IPS DF 4.7 (cell line): Measurements from ENCODE around the gene UBAC2.
"Not testable (repeated sequence)": the region's sequence is repeated elsewhere in the genome, so short reads cannot be mapped to it uniquely, and the experiment has no call there.

Experiments
- DNase-seq: peaks from one replicate; pipeline ENCODE4 v3.0.0-alpha.2; 2013; ENCODE audit warnings: low spot score; ENCODE audit errors: extremely low read depth

The UBAC2 gene

GRCh38 chr13:99410646-99411475 lies 210.2 kb downstream of the UBAC2 start:
- not testable (repeated sequence) for DNase-seq

DNA sequence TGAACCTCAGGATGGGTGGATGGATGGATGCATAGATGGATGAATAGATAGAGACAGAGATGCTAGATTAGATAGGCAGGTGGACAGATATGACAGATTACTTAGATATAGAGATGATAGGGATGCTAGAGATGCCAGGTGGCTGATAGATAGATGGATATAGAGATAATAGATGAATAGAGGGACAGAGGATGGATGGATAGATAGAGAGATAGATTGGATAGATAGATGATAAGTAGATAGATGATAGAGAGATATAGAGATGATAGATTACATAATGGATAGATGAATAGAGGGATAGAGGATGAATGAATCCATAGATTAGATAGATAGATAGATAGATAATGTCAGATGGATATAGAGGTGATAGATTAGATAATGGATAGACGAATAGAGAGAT lies 212.2 kb downstream of the UBAC2 start:
- no peak for DNase-seq

DNA sequence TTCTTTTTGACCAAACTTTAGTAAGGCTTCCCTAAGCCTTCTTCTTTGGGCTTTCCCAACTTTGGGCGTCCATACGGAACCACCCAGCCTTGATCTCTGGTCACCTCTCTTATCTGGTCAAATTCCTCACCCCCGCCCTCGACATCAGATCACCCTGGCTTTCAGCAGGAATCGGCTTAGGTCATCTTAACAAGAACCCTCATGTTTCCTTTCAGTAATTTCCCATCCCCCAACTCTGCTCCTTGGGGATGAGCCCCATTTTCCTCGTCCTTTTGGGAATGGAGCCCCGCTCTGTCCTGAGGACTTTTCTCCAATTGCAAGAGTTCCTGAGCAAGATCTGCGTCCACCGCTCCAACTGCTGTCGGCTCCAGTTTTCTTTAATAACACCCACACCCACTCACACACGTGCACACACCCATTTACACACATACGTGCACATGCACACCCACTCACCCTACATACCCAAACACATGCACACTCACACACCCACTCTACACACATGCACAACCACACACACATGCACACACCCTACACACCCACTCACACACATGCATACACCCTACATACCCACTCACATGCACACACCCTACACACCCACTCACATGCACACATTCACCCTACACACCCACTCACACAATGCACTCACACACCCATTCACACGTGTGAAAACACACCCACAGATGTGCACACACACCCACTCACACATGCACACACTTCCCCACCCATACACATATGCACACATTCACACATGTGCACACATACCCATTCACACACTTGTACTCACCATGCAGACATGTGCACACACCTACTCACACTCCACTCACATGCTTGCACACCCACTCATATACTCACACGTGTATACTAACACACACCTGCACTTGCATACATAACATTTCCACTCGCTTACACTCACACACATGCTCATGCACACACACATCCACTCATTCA lies 213.7 kb downstream of the UBAC2 start:
- DNase-seq, result no peak

DNA sequence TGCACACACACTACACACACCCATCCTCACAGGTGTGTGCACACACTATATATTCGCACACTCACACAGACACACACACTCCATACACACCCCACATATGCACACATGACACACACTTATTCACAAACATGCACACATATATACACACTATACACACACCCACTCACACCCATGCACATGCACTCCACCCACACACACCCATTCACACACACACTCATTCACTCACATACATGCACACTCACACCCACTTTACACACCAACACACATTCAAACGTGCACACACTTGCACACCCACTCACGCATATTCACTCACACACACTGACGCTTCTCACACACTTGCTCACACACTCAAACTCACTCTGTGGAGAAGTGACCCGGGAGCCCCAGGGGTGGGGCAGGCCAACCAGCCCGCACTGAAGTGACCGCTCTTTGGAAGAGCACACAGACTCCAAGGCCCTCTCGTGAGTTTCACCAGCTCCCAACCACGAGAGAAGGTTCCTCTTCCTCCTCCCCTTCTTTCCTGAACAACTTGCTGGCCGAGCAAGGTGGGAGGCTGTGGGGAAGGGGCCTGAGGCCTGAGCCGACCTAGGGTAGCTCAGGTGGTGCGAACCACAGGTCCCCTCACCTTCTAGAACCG lies 214.5 kb downstream of the UBAC2 start:
- DNase-seq, result no peak

DNA sequence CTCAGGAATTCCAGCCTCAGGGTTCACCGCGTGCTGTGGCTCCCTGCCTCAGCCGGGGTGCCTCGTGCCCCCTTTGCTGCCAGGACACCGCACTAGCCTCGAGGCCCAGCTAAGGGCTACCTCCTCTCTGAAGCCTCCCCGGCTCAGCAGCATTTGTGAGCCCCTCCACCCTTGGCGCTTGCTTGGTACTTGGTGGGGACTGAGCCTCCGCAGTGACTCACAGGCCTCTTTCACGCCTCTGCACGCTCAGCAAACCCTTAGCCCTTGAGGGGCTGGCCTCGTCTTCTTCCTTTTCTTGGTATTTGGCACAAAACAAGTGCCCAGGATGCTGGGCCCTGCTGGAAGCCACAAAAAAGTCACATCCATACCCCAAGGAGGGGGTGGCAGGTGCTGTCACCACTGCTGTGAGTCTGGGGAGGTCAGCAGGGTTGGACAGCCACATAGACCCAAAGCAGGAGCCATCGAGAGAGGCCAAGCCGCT lies 215.2 kb downstream of the UBAC2 start:
- DNase-seq, result no peak

DNA sequence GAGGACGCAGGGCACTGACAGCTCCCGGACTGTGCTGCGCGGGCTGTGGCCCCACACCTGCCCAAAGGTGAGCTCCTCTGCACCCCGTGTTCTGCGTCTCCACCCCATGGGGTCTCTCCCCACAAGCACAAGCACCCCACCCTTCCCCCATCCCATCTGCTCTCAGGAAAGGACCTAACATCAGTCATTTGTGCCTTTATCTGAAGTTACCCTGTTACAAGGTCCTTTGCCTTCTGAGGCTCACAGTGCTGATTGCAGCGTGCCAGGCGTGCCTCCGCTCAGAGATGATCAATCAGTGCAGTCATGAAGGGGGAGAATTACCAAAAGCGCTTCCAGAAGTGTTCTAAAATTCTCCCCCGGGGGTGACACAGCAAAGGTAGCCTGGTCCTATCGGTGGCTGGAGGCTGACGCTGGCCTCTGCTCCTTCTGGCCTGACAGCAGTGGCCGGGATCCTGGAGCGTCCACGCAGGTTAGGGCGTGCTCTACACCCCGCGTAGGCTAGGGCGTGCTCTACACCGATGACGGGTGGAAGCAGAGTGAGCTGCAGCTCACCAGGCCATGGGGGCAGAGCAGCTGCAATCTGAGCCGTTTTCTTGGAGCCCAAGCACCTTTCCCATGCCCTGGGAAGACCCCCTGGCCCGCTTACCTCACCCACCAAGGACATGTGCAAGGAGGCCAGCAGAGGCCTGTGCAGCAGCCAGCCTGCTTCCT lies 215.9 kb downstream of the UBAC2 start:
- DNase-seq, result no peak

- DNase-seq, result no peak
Measured at GRCh38 chr13:99417201-99418102, 216.8 kb downstream of the UBAC2 start.

DNA sequence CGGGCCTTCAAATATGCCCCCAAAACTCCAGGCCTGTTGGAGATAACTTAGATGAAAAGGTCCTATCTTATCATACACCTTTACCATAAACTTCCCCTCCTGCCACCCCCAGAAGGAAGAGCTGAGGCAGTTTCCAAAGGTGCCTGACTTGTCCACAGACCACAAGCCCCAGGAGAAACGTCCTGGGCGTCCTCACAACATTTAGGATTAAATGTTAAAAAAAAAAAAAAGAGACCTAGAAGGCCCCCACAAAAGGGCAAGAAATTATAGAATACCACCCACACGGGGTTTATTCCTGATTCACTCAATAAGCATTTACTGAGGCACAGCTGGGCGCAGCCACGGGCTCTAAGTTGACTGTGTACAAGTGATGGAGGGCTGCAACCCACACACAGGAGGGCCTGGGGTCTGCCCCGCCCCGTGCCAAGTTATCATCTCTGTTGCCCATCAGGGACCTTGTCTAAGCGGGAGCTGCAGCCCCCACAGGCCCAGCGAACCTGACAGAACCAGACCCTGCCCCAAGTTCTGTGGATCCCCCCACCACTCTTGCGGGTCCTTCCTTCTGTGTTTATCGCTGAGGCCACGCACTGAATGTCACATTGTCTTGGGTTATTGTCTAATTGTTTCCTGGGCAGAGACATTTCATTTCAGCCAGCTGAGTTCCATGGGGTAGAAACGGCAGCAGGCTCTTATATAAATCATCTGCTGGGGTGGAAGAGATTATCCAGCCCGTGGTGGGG lies 217.6 kb downstream of the UBAC2 start:
- no peak for DNase-seq

DNA sequence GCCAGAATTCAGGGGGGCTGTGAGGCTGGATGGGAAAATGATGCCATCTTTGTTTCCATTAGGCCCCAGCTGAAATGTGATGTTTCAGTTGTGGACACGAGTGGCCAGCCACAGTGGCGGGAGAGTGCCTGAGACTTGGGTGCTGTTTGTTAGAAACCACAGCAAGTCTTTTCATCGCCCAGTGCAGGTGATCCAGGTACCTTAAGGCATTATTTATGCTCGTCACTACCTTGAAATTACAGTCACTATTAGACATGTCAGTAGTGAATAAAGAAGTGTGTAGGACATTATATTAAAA lies 218.1 kb downstream of the UBAC2 start:
- no peak for DNase-seq

GRCh38 chr13:99419591-99420243 lies 219.1 kb downstream of the UBAC2 start:
- DNase-seq, result no peak

GRCh38 chr13:99421271-99421670 lies 220.6 kb downstream of the UBAC2 start:
- no peak for DNase-seq

DNA sequence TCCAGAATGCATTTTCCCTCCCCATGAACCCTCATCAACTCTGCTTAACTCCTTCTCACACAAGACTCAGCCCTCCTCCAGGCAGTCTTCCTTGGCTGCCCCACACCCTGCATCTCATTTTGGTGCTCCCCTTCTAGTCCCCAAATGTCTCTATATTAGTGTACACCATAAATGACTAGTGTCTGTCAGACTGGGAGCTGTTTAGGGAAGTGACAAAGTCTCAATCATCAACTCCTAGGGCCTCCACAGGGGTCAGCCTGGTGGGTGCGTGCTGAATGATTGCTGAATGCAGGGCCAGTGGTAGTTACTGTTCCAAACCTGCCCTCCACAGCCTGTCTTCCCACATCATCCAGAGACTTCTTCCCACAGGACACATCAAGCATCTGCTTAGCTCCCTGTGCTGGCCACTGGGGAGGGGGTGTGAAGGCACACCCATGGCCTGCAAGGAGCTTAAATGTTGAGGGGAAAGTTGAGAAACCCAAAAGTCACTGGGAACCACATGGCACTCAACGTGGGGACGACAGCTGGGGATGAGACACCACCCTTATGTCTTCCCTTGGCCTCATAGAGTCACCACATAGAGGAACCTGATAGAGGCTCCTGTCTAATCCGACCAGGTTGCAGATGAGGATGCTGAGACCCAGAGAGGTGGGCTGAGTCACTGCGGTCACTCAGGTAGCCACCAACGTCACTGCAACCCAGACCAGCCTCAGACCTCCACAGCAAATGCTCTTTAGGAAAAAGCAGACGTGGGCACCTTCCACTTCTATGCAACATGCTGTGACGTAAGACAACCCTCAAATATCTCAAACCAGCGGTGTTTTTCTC lies 221.3 kb downstream of the UBAC2 start:
- DNase-seq, result no peak

GRCh38 chr13:99422586-99423220 lies 222.0 kb downstream of the UBAC2 start:
- no peak for DNase-seq

DNA sequence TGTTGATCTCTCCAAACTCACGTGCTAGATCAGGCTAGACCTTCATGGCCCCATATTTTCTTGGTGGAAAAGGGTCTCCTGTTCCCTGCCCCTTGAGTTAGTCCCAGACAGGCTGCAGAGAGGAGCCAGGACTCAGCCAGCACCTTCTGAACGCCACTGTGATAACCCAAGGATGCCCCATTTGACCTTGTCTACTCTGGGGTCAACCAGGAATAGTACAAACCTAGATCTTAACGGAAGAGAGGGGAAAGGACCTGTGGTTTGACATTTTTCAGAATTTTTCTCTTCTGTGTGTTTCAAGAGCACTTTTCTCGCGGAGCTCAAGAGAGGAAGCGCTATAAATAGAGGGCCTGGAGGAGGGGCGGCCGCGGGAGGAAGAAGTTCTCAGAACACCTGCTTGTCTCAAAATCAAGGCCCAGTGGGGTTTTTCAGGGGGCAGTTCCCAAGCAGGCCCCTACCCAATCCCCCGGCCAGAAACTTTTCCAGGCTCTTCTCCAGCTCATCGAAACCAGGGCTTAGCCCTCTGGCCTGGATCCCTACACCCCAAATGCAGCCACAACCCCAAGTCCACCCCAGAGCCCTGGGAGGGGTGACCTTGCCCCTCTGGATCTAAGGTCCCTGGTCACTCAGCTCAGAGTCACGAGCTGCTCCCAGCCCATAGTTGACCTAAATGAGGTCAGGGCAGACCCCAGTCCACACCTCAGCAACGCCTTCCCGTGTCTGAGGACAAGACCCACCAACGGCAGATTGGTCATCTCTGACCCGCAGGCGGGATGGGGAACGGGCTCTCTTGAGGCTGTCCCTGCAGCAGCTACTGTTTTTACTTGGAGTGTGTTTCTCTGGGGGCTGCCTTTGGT lies 225.1 kb downstream of the UBAC2 start:
- no peak for DNase-seq

DNA sequence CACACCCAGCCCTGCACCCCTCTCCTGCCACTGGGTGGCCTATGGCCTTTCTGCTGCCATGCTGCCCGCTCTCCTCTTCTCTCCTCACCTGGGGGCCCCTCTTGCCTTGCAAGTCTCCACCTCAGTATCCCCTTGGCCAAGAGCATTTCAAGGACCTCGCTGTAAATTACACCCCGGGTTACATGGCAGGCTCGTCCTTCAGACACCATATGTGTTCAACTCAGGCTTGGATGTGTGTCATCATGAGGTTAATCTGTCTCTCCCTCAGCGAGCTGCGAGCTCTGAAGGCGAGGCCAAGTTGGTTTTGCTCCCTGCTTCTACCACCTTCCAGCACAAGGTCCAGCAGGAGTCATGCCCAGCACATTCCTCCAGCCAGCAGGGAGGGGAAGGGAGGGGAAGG lies 225.8 kb downstream of the UBAC2 start:
- DNase-seq, result no peak

- DNase-seq, result no peak
Measured at GRCh38 chr13:99429670-99430069, 229.0 kb downstream of the UBAC2 start.
